ENCODE results near the gene SPACA5.
"Not testable (repeated sequence)": the region's sequence is repeated elsewhere in the genome, so short reads cannot be mapped to it uniquely, and the experiment has no call there.

The SPACA5 gene

GRCh38 chrX:48021026-48021900 is 14.5 kb downstream of the SPACA5 start:
- peak; percentile 39 to 45 for DNase-seq (ENCODE audit: low read depth in 2 of 2)

- DNase-seq (ENCODE audit: low read depth in 2 of 2), result no peak
These were observed 15.3 kb downstream of the SPACA5 start for GRCh38 chrX:48022100-48022499.

GRCh38 chrX:48022738-48023137 is 15.9 kb downstream of the SPACA5 start:
- DNase-seq (ENCODE audit: low read depth in 2 of 2), result no peak

- no peak for DNase-seq (ENCODE audit: low read depth in 2 of 2)
These were observed 18.8 kb downstream of the SPACA5 start for GRCh38 chrX:48025561-48025960.

GRCh38 chrX:48027545-48027944 is 20.8 kb downstream of the SPACA5 start:
- not testable (repeated sequence) for DNase-seq (ENCODE audit: low read depth in 2 of 2)

GRCh38 chrX:48028091-48028490 is 21.3 kb downstream of the SPACA5 start:
- DNase-seq (ENCODE audit: low read depth in 2 of 2), result no peak

GRCh38 chrX:48030237-48030636 is 23.4 kb downstream of the SPACA5 start:
- no peak for DNase-seq (ENCODE audit: low read depth in 2 of 2)

GRCh38 chrX:48030641-48031173 is 23.9 kb downstream of the SPACA5 start:
- not testable (repeated sequence) for DNase-seq (ENCODE audit: low read depth in 2 of 2)

GRCh38 chrX:48035891-48036290 is 29.1 kb downstream of the SPACA5 start:
- no peak for DNase-seq (ENCODE audit: low read depth in 2 of 2)

- DNase-seq (ENCODE audit: low read depth in 2 of 2), result no peak
These were observed 36.3 kb downstream of the SPACA5 start for GRCh38 chrX:48043056-48043455.

- DNase-seq (ENCODE audit: low read depth in 2 of 2), result no peak
These were observed 38.9 kb downstream of the SPACA5 start for GRCh38 chrX:48045410-48046311.

- no peak for DNase-seq (ENCODE audit: low read depth in 2 of 2)
These were observed 40.1 kb downstream of the SPACA5 start for GRCh38 chrX:48046846-48047245.

- no peak for DNase-seq (ENCODE audit: low read depth in 2 of 2)
These were observed 52.0 kb downstream of the SPACA5 start for GRCh38 chrX:48058621-48059295.

- DNase-seq (ENCODE audit: low read depth in 2 of 2), result no peak
These were observed 52.5 kb downstream of the SPACA5 start for GRCh38 chrX:48059296-48059639.
